Occipital lobe (tissue), 2 donors: Measurements from ENCODE around the gene AKR1E2. TPM values are rescaled to one million over a fixed set of nuclear protein-coding genes. Genes with fewer than 3 reads are reported as not detected.
"Not testable (repeated sequence)": the region's sequence is repeated elsewhere in the genome, so short reads cannot be mapped to it uniquely, and the experiment has no call there.

Experiments
- DNase-seq: peaks from one replicate; lab custom pipeline; 2025; lab: John Stamatoyannopoulos, UW
- total RNA-seq: library from RNA; depleted of rRNA; stranded (reverse); fragments of >200 nt; gene quantifications from one replicate; pipeline ENCODE4 v1.2.3, GENCODE V29; 2014

The AKR1E2 gene
- total RNA-seq, 1 donor from 2014 or later = 49.0 TPM

DNA sequence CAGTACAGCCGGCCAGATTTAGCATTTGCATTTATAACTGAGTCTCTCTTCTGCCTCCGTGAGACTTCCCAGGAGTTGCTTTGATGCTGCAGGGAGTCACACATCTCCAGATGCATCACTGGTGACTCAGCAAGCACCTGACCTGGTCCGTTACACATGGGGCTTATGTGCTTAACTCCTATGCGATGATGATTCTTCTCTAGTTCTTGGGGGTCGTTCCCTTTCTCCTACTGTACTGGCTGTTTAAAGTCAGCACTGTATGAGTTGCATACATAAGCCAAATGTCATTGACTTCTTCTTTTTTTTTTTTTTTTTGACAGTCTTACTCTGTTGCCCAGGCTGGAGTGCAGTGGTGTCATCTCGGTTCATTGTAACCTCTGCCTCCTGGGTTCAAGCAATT, 13.0 kb upstream of the AKR1E2 start:
- no peak for DNase-seq

DNA sequence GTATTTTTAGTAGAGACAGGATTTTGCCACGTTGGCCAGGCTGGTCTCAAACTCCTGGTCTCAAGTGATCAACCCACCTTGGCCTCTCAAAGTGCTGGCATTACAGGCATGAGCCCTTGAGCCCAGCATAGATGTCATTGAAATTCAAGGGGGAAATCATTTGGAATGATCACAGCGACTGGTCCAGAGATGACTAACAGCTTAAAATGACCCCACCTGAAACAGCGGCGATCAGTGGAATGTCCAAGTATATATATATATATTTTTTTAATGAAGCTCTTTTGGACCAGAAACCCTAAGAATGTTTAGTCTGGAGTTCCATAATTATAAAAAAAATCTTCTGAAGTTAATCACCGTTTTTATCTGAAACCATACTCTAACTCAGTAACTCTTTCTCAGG, 12.5 kb upstream of the AKR1E2 start:
- no peak for DNase-seq

DNA sequence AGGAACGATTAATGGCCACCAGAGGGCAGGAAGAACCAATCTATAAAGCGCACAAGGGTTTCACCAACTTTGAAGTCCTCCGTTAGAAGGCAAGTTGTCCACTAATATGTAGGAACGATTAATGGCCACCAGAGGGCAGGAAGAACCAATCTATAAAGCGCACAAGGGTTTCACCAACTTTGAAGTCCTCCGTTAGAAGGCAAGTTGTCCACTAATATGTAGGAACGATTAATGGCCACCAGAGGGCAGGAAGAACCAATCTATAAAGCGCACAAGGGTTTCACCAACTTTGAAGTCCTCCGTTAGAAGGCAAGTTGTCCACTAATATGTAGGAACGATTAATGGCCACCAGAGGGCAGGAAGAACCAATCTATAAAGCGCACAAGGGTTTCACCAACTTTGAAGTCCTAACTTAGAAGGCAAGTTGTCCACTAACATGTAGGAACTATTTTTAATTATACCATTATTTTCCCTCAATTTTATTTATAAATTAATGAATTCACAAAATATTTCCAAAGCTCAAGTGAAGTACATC, 10.3 kb upstream of the AKR1E2 start:
- DNase-seq = not testable (repeated sequence)

DNA sequence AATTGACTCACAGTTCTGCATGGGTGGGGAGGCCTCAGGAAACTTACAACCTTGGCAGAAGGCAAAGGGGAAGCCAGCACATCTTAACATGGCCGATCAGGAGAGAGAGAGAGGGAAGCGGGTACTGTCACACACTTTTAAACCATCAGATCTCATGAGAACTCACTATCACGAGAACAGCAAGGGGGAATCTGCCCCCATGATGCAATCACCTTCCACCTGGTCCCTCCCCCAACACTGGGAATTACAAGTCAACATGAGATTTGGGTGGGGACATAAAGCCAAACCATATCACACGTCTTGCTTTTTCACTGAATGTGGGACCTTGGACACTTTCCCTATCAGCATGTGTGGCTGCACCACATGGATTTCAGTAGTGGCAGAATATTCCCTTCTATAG, 9.0 kb upstream of the AKR1E2 start:
- DNase-seq = no peak

DNA sequence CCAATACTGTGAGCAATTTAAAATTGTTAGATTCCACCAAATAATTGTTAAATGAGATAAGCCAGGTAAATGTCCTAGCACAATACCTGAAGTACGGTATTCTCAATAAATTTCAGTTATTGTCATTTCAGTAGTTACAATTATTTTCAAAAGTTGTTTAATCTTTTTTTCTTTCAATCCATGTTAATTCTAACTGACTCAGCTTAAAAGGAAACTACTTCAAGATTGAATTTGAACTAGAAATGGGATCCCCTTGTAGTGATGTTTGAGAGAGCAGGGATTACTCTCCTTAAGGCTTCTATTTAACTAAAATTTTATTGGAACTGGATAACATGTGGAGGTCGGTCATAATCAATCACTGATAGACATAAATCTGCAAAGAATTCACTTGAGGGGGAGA, 6.9 kb upstream of the AKR1E2 start:
- DNase-seq = no peak

DNA sequence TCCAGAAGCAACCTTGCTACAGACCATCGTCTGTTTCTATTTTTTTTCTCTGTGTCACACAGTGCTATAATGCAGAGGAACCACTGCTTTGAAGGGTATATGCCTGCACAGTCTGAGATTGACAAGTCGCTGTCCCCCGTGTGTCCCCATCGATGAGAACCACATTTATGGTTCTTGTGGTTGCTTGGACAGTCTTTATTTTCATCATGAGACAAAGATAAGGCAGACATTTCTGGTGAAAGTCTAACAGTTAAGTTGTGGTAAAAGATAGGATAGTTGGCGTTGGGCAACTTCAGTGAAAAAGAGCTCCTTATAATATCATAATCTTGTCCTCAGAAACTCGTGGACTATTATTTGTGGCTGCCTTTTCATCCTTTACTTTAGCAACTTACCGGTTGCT, 6.3 kb upstream of the AKR1E2 start:
- DNase-seq = no peak

DNA sequence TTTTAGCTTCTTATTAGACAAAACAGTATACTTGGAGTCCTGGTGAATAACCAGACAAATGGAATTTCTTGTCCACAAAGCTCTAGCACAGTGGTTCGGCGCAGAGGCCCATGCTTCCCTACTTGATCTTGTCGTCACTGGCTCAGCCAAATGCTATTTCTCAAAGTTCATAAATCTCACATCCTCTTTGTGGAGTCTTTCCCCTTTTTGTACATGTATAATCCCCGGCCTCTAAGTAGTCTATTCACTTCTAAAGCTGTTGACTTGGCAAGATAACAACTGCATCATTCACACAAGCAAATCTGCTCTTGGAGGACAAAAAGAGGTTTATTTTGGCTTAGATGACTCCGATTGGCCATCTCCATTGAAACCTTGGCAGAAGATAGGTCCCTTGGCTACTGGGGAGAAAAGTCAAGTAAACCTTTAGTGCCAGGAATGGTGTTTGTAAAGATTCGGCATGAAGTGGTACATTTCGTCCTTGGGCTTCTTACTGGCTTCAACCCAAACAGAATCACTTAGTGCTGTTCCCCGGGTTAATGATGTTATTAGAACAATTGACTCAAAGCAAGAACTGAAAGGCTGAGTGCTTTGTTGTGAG, 5.1 kb upstream of the AKR1E2 start:
- no peak for DNase-seq

DNA sequence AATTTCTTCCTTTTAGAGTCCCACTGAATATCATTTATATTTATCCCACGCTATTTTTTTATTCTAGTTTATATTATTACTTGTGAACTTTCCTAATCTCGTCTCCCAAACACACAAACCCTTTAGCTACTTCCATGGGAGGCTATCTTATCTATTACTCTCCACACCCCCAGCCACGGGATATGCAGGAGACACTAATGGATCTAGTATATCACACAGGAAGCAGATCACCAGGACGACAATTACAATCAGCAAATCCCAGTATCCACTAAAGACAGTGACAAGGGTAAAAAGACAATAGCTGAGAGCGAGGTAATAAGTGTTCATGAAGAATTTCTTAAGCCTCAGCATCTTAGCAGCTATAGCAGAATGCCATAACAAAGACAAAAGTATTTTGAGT, 3.8 kb upstream of the AKR1E2 start:
- no peak for DNase-seq

DNA sequence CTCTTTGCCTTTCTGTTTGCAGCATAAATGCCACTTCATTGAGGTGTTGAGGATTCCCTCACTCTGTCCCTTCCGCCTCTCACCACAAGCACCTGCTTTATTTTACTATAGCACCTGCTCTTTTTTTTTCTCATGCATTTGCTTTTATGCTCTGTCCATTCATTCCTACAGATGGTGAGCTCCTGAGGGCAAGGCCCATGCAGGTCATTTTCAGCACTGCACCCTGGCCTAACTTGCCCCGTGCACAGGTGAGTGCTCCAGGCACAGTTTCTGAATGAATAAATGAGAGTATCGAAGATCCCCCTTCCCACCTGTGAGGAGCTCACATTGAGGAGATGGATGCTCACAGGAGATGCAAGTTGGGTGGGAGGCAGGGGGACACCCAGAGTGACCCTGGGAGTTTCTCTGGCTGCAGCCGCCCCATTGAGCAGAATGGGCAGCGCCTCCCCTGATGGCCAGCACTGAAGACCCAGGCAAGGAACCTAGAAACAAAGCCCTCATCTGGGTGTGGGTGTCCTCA, 1.2 kb upstream of the AKR1E2 start:
- DNase-seq = no peak

DNA sequence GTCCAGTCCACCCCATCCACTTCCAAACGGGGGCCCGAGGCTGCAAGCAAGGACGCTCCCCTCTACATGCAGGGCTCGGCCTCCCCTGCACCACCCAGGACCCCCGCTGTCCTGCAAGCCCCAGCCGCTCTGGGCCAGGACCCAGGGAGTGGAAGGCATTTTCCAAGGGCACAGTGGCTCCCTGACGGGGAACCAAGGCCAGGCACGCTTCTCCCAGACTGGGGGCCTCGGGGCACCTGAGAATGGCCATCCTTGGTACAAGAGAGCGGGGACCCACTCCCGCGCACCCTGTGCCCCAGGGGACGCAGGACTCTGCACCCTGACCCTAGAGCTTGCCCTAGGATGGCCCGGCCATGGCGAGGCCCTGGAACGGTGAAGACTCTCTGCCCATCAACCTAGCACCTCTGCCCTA, 545 bp upstream of the AKR1E2 start:
- DNase-seq = no peak

DNA sequence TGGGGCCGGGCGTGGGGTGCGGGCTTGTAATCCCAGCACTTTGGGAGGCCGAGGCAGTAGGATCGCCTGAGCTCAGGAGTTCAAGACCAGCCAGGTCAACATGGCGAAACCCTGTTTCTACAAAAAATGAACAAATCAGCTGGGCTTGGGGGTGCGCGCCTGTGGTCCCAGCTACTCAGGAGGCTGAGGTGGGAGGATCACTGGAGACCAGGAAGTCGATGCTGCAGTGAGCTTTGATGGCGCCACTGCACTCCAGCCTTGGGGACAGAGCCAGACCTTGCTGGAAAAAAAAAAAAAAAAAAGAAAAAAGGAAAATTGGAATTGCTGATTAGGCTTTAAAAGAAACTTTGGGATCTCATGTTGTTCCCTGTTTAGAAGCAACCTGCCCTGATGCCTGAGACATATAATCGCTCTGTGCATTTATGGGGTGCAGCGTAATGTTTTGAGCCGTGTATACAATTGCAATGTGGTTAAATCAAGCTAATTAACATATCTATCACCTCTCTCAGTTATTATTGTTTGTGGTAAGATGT, 851 bp downstream of the AKR1E2 start:
- no peak for DNase-seq

DNA sequence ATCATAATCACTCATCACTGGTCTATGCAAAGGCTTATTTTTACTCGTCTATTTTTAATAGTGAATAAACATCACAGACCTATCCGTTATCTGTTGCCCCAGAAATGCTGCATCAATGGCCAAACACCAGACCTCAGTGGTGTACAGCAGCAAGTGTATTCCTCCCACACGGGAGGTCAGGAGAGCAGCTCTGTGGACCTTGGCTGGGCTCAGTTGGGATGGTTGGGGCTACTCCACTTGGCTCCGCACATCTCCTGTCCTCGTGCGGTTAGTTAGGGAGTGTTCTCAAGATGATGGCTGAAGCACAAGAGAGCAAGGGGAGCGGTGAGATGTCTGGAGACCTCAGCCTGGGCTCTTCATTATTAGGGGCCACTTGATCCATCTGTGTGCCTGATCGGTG, 2.0 kb downstream of the AKR1E2 start:
- DNase-seq = no peak

DNA sequence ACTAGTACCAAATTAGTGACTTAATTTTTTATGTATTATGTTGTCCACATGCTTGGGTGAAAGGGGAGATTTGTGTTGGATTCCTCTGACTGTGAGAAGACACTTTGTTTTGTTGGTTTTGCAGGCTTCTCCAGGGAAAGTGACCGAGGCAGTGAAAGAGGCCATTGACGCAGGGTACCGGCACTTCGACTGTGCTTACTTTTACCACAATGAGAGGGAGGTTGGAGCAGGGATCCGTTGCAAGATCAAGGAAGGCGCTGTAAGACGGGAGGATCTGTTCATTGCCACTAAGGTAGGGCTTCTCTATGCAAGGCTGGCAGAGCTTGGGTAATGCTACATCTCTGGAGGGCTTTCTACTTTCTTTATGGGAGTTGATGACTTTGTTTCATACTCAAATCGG, 4.5 kb downstream of the AKR1E2 start:
- DNase-seq = no peak

DNA sequence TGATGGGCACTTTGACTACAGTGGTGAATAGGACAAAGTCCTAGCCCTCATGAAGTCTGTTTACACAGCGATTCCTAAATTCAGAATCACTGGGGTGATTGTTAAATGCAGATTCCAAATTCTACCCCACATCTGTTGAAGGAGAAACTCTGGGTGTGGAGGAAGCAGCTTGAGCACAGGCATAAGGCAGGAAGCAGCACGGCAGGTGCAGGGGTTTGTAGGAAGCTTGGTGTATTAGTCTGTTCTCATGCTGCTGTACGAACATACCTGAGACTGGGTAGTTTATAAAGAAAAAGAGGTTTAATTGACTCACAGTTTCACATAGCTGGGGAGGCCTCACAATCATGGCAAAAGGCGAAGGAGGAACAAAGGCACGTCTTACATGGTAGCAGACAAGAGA, 5.1 kb downstream of the AKR1E2 start:
- DNase-seq = no peak

DNA sequence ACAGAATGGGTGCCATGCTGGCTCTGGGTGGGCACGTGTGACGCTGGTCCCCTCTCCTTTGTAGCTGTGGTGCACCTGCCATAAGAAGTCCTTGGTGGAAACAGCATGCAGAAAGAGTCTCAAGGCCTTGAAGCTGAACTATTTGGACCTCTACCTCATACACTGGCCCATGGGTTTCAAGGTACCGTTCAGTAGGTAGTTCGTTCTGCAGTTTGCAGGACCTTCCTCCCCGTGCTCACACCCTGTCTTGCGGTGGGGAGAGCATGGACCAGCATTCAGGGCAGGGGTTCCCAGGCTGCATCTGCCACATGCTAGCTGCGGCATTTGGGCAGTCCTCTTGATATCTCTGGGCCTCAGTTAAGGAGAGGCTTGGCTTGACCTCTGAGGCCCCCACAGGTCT, 7.3 kb downstream of the AKR1E2 start:
- DNase-seq = no peak

DNA sequence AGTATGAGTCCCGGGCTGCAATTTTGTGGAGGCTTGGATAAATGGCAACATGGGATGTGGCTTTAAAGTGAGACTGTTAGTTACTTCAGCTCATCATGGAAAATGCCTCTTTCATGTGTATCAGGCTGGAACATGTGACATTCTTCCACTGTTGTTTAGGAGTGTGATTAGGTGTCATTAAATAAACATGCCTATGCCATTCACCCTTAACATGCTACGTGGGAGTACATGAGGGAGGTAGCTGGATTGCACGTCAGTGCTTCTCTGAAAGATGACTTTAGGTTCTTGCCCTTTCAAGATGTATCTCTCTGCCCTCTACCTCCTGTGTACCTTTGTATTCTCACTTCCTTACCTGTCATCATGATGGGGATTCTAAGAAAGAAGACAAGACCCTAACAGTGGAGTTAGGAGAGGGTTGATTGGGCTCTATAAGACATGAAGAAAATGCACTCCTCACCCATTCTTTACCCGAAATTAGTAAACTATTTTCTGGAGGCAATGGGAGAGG, 8.9 kb downstream of the AKR1E2 start:
- no peak for DNase-seq

DNA sequence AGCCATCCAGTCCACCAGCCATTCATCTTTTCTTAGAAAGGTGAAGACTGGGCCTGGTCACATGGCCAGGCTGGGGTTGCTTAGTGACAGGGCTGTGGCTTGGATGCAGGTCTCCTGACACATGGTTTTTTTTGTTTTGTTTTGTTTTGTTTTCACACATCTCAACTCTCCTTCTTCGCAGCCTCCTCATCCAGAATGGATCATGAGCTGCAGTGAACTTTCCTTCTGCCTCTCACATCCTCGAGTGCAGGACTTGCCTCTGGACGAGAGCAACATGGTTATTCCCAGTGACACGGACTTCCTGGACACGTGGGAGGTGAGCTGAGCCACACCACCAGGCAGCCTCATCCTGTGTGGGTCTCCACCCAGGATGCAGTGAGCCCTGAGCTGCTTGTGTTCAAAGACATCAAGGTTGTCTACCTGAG, 9.5 kb downstream of the AKR1E2 start:
- no peak for DNase-seq

DNA sequence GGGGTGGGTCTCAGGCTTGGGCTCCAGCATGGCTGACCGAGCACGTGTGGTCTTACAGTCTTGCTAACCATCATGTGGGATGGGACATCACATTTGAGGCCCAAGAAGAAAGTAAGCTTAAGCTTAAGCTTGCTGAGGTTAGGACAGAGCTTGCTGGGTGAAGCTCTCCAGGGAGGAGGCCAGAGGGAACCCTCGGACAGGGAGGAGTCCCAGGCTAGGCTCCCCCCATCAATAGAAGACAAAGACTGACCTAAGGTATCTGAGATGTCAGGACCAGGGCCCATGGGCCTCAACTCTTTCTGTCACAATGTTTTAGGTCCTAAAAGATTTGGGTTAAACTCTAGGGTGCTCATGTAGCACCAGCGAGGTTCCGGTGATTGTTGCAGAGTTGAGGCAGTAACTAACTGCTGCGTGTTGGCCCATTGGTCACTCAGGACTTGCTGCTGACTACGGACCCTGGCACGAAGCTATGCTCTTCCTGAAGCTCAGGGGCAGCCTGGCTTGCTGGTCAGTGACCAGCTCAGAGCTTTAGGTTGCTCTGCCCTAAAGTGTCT, 10.5 kb downstream of the AKR1E2 start:
- no peak for DNase-seq

DNA sequence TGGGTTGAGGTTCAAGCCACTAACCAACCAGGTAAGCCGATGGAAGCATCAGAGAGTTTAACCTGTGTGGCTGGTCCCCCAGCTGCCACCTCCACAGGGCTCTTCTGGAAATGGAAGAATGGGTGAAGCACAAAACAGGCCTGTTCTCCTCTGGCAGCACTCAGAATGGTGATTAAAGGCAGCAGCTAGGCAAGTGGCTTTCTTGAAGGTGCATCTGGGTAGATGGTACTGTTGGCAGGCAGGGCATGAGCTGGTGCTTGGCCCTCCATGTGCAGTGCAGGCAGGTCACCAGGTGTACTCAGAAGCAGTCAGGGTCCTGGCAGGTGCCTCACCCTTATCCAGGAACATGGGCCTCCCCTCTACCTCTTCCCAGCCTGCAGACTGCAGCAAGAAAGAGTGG, 11.5 kb downstream of the AKR1E2 start:
- DNase-seq = no peak

DNA sequence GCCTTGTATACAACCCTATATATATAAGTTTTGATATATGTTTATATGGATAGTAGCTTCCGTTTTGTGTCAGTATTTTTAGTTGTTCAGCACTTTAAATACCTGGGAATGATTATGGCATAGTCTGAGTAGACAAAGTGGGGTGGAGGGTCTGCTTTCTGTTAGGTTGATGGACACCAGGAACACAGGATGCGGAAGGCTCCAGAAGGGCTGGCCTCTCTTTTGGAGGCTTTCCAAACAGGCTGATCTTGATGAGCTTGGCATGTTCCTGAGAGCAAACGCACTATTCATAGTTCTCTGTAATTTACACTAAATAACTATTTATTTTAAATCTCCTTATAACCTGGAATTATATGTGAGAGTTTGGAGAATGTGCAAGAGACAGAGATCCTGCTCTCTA, 12.7 kb downstream of the AKR1E2 start:
- no peak for DNase-seq

DNA sequence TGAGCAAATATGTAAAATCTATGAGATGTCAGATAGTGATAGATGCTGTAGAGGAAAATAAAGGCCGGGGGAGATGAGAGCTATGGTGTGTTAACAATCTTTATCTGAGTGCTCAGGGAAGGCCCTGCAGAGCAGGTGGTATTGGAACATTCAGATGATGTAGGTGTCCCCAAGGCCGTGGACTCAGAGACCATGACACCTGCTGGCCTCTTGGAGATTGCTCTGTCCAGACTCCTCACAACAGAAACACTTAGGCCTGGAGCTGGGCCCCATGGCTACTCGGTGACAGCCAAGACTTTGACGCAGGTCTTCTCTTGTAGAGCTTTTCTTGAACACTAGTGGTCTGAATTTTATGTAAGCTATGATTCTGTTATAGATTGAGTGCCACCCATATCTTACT, 13.3 kb downstream of the AKR1E2 start:
- no peak for DNase-seq

DNA sequence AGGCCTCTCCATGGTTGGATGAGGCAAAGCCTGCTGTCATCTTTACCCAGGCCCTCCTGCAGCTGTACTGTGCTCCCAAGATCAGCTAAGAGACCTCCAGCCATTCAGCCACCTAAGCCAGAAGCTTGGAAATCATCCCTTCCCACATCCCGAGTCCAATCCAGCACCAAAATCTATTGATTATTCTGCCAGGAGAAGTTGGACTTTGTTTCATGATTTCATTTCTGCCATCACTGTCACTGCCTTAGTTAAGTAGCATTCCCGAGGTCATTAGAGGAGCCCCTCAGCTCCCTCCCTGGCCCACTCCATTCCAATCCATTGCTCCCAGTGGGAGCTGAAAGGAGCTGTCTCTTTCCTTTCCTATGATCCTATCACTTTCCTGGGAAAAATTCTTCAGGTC, 14.1 kb downstream of the AKR1E2 start:
- no peak for DNase-seq
